ENCODE results near the gene PARVA. TPM values are rescaled to one million over a fixed set of nuclear protein-coding genes. Genes with fewer than 3 reads are reported as not detected.
A peak's percentile ranks its signal among the peaks of the same experiment; 100 is the strongest.

Gene PARVA
- total and polyA plus RNA-seq, 3 donors from 2014 or later: 18.7 to 23.7 (median 23.6) TPM

DNA sequence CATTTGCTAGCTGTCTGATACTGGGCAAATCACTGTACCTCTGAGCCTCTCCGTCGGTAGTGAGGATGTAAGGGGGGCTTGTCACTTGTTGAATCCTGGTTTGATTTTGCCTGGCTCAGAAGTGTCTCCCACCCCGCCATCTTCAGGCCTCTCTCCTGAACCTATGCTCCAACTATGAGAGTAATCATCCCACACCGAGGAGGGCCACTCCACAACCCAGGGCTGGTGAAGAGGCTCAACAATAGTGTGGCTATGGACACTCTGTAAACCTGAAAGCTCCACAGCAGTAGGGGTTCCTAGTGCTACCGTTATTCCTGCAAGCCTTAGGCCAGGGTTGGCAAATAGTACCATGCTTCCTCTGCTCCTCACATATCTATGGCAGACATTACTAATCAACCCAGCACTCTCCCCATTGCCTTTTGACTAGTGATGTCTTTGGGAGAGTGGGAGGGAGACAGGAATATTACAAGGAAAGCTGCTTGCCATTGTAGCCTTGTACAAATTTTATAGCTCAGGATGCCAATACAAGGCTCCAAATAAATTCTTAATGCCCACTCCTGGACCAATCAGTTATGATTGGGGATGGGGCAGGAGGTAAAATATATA, 162.8 kb downstream of the PARVA start:
- no peak overlapping the region for H3K4me3 ChIP-seq
- no peak for TF ChIP-seq POLR2A (IDR thresholded peaks at IDR 0.05)
- TF ChIP-seq, protein P1, sequence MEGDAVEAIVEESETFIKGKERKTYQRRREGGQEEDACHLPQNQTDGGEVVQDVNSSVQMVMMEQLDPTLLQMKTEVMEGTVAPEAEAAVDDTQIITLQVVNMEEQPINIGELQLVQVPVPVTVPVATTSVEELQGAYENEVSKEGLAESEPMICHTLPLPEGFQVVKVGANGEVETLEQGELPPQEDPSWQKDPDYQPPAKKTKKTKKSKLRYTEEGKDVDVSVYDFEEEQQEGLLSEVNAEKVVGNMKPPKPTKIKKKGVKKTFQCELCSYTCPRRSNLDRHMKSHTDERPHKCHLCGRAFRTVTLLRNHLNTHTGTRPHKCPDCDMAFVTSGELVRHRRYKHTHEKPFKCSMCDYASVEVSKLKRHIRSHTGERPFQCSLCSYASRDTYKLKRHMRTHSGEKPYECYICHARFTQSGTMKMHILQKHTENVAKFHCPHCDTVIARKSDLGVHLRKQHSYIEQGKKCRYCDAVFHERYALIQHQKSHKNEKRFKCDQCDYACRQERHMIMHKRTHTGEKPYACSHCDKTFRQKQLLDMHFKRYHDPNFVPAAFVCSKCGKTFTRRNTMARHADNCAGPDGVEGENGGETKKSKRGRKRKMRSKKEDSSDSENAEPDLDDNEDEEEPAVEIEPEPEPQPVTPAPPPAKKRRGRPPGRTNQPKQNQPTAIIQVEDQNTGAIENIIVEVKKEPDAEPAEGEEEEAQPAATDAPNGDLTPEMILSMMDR (IDR thresholded peaks at IDR 0.05): no peak
- intact Hi-C loops (cut with DNase I; ENCODE audit: low total_unique reads): no loop called here

DNA sequence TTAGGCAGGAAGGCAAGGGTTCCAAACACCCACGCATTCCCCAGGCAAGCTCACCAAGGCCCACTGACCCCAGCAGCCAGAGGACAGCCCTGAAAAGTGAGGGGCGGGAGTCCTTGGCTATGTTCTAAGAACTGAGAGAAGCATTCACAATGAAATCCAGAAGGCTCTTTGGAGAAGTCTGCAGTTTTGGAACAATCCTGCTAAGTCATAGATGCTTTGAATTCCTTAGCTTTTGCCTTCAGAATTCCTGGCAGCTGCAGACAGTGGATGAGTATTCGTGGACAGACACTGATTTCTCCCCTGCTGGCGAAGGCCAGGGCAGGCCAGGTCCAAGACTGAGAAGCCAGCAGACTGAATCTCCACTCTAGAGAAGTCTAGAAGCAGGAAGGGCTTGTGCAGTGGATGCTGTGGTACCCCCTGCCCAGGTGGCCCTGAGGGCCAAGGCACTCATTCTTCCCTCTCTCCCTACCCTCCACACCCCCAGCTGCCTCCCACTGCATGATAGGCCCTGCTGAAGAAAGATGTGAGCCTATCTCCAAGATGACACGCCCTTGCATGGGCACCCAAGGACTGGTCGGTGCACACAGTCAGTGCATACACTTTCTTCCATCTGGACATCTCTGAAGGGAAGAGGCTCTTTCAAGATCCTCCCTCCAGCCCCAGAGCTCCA, 163.7 kb downstream of the PARVA start:
- H3K4me1 ChIP-seq: peaks cover 11% of the 10 kb centered on the region
- H3K27ac ChIP-seq: peak overlapping the region in 1 of 2 donors; percentile 29
- TF ChIP-seq, protein P1 (IDR thresholded peaks at IDR 0.05): no peak
- TF ChIP-seq POLR2A (IDR thresholded peaks at IDR 0.05): no peak
- H3K9me3 ChIP-seq: no peaks in the 10 kb centered on the region
- H3K27me3 ChIP-seq: no peaks in the 10 kb centered on the region
- 42 to 53% methylated on average over 6 of the region's 6 CpGs for WGBS, 2 donors
- DNase-seq: peak; percentile 41
- intact Hi-C loops (cut with DNase I; ENCODE audit: low total_unique reads): no loop called here
- no peaks in the 10 kb centered on the region for H3K36me3 ChIP-seq (ENCODE audit: low read depth, missing control alignments)
- no peak overlapping the region for H3K4me3 ChIP-seq

More for the DNA sequence above, 162.8 kb downstream of the PARVA start:
- H3K27ac ChIP-seq: peak overlapping the region in 1 of 2 donors; percentile 29
- no peak for DNase-seq
- peaks cover 11% of the 10 kb centered on the region for H3K4me1 ChIP-seq
- no peaks in the 10 kb centered on the region for H3K36me3 ChIP-seq (ENCODE audit: low read depth, missing control alignments)
- WGBS, 2 donors: 72 to 86% methylated on average over 5 of the region's 5 CpGs
- no peaks in the 10 kb centered on the region for H3K9me3 ChIP-seq
- no peaks in the 10 kb centered on the region for H3K27me3 ChIP-seq

GRCh38 chr11:12541583-12542151, 164.3 kb downstream of the PARVA start:
- Histone ChIP-seq H3K4me1 (peaks cover 11% of the 10 kb centered on the region), H3K9me3 (no peaks in the 10 kb centered on the region), H3K27ac (no peak overlapping the region), H3K36me3 (ENCODE audit: low read depth, missing control alignments) (no peaks in the 10 kb centered on the region), H3K4me3 (no peak overlapping the region), H3K27me3 (no peaks in the 10 kb centered on the region)
- TF ChIP-seq, protein P1 (IDR thresholded peaks at IDR 0.05): no peak
- no peak for TF ChIP-seq POLR2A (IDR thresholded peaks at IDR 0.05)
- 75 to 81% methylated on average over 9 of the region's 9 CpGs for whole genome bisulfite sequencing, 2 donors
- no peak for DNase-seq
- intact Hi-C loops (cut with DNase I; ENCODE audit: low total_unique reads): no loop called here

DNA sequence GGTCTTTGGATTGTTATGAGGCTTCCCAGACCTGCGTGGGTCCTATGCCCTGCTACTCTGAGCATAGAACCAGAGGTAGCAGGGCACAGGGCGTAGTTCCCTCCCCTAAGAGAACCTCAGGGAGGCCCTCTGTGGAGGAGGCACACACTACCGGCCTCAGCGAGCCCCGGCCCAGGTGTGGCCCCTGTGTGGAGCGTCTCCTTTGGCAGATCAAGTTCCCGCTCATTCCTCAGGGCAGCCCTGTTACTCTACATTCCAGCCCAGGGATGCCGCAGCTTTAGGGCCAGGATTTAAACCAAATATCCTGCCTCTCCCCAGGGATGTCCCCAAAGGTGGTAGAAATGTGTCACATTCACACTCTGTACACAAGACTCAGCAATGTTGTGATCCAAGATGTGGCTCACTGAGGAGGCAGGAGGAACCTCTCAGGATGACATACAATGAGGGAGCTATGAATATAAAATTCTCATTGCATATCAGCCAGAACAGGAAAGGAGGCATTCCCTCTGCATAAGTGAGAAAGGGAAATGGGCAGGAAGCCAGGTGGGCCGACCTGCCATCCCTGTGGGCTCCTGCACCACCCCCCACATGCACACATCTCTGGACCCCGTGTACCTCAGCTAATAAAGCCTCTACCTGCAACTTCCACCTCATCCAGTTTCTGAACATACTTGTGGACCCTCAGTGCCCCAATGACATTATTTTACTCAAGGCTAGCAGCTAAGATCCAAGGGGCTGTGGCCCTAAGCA, 165.0 kb downstream of the PARVA start:
- TF ChIP-seq POLR2A (IDR thresholded peaks at IDR 0.05): no peak
- TF ChIP-seq, protein P1 (IDR thresholded peaks at IDR 0.05): no peak
- no peaks in the 10 kb centered on the region for H3K36me3 ChIP-seq (ENCODE audit: low read depth, missing control alignments)
- H3K9me3 ChIP-seq: no peaks in the 10 kb centered on the region
- no peaks in the 10 kb centered on the region for H3K27me3 ChIP-seq
- intact Hi-C loops (cut with DNase I; ENCODE audit: low total_unique reads): no loop called here
- WGBS, 2 donors: 59 to 67% methylated on average over 6 to 10 of the region's 10 CpGs
- no peak overlapping the region for H3K4me3 ChIP-seq
- H3K4me1 ChIP-seq: peaks cover 10% of the 10 kb centered on the region
- H3K27ac ChIP-seq: no peak overlapping the region
- DNase-seq: no peak
